Measurements from ENCODE around the gene MYADM.
"Not testable (repeated sequence)": the region's sequence is repeated elsewhere in the genome, so short reads cannot be mapped to it uniquely, and the experiment has no call there.

DNA sequence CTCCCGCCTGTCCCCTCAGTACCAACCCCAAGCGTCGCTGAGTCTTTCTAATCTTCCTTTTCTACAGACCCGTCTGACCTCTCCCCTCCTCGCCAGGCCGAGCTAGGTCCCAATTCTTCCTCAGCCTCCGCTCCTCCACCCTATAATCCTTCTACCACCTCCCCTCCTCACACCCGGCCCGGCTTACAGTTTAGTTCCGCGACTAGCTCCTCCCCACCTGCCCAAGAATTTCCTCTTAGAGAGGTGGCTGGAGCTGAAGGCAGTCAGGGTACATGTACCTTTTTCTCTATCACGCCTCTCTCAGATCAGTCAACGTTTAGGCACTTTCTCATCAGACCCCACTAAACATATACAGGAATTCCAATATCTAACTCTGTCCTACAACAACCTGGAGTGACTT is 34.8 kb upstream of the MYADM start:
- TF ChIP-seq, protein P1, sequence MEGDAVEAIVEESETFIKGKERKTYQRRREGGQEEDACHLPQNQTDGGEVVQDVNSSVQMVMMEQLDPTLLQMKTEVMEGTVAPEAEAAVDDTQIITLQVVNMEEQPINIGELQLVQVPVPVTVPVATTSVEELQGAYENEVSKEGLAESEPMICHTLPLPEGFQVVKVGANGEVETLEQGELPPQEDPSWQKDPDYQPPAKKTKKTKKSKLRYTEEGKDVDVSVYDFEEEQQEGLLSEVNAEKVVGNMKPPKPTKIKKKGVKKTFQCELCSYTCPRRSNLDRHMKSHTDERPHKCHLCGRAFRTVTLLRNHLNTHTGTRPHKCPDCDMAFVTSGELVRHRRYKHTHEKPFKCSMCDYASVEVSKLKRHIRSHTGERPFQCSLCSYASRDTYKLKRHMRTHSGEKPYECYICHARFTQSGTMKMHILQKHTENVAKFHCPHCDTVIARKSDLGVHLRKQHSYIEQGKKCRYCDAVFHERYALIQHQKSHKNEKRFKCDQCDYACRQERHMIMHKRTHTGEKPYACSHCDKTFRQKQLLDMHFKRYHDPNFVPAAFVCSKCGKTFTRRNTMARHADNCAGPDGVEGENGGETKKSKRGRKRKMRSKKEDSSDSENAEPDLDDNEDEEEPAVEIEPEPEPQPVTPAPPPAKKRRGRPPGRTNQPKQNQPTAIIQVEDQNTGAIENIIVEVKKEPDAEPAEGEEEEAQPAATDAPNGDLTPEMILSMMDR (IDR thresholded peaks at IDR 0.05; ENCODE audit: low read depth, low read length, missing input control), result not testable (repeated sequence)
- TF ChIP-seq RAD21 (IDR thresholded peaks at IDR 0.05); HNF4A (conservative IDR thresholded peaks at IDR 0.05); GABPA (IDR thresholded peaks at IDR 0.05 in 1 of 2, conservative IDR thresholded peaks at IDR 0.05 in 1 of 2); RXRA (IDR thresholded peaks at IDR 0.05); NR2F2 (IDR thresholded peaks at IDR 0.05); JUND (IDR thresholded peaks at IDR 0.05); SP1 (IDR thresholded peaks at IDR 0.05): not testable (repeated sequence)
- TF ChIP-seq, protein P2, sequence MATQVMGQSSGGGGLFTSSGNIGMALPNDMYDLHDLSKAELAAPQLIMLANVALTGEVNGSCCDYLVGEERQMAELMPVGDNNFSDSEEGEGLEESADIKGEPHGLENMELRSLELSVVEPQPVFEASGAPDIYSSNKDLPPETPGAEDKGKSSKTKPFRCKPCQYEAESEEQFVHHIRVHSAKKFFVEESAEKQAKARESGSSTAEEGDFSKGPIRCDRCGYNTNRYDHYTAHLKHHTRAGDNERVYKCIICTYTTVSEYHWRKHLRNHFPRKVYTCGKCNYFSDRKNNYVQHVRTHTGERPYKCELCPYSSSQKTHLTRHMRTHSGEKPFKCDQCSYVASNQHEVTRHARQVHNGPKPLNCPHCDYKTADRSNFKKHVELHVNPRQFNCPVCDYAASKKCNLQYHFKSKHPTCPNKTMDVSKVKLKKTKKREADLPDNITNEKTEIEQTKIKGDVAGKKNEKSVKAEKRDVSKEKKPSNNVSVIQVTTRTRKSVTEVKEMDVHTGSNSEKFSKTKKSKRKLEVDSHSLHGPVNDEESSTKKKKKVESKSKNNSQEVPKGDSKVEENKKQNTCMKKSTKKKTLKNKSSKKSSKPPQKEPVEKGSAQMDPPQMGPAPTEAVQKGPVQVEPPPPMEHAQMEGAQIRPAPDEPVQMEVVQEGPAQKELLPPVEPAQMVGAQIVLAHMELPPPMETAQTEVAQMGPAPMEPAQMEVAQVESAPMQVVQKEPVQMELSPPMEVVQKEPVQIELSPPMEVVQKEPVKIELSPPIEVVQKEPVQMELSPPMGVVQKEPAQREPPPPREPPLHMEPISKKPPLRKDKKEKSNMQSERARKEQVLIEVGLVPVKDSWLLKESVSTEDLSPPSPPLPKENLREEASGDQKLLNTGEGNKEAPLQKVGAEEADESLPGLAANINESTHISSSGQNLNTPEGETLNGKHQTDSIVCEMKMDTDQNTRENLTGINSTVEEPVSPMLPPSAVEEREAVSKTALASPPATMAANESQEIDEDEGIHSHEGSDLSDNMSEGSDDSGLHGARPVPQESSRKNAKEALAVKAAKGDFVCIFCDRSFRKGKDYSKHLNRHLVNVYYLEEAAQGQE (IDR thresholded peaks at IDR 0.05), result not testable (repeated sequence)
- TF ChIP-seq, protein P3, sequence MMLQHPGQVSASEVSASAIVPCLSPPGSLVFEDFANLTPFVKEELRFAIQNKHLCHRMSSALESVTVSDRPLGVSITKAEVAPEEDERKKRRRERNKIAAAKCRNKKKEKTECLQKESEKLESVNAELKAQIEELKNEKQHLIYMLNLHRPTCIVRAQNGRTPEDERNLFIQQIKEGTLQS (IDR thresholded peaks at IDR 0.05), result not testable (repeated sequence)
- TF ChIP-seq, protein P4, sequence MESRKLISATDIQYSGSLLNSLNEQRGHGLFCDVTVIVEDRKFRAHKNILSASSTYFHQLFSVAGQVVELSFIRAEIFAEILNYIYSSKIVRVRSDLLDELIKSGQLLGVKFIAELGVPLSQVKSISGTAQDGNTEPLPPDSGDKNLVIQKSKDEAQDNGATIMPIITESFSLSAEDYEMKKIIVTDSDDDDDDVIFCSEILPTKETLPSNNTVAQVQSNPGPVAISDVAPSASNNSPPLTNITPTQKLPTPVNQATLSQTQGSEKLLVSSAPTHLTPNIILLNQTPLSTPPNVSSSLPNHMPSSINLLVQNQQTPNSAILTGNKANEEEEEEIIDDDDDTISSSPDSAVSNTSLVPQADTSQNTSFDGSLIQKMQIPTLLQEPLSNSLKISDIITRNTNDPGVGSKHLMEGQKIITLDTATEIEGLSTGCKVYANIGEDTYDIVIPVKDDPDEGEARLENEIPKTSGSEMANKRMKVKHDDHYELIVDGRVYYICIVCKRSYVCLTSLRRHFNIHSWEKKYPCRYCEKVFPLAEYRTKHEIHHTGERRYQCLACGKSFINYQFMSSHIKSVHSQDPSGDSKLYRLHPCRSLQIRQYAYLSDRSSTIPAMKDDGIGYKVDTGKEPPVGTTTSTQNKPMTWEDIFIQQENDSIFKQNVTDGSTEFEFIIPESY (IDR thresholded peaks at IDR 0.05), result not testable (repeated sequence)
